ENCODE data around the gene SKAP1.

DNA sequence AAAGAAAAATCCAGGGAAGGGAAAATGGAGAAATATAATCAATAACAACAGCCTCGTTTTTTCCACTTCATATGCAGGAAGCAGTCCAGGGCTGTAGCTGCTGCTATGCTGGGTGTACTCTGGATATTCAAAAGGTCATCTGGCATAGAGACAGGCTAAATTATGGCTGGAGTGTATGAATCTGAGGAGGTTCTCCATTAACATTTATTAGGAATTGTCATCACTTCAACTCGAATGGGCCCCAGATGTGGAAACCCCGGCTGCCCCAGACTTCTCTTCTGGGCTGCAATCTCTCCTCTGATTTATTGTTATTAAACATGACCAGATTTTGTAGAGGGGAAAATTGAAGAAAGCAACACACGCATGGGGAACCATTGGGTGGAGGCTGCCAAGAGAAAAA, 33.5 kb upstream of the SKAP1 start:
- TF ChIP-seq, protein P1, sequence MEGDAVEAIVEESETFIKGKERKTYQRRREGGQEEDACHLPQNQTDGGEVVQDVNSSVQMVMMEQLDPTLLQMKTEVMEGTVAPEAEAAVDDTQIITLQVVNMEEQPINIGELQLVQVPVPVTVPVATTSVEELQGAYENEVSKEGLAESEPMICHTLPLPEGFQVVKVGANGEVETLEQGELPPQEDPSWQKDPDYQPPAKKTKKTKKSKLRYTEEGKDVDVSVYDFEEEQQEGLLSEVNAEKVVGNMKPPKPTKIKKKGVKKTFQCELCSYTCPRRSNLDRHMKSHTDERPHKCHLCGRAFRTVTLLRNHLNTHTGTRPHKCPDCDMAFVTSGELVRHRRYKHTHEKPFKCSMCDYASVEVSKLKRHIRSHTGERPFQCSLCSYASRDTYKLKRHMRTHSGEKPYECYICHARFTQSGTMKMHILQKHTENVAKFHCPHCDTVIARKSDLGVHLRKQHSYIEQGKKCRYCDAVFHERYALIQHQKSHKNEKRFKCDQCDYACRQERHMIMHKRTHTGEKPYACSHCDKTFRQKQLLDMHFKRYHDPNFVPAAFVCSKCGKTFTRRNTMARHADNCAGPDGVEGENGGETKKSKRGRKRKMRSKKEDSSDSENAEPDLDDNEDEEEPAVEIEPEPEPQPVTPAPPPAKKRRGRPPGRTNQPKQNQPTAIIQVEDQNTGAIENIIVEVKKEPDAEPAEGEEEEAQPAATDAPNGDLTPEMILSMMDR (IDR thresholded peaks at IDR 0.05; ENCODE audit: insufficient read depth, low read depth, low read length), result no peak
- TF ChIP-seq EZH2 (IDR thresholded peaks at IDR 0.05; ENCODE audit: insufficient read depth, low read length), result no peak
